ENCODE results near the gene FSD2.
"Not testable (repeated sequence)": the region's sequence is repeated elsewhere in the genome, so short reads cannot be mapped to it uniquely, and the experiment has no call there.

Gene FSD2

DNA sequence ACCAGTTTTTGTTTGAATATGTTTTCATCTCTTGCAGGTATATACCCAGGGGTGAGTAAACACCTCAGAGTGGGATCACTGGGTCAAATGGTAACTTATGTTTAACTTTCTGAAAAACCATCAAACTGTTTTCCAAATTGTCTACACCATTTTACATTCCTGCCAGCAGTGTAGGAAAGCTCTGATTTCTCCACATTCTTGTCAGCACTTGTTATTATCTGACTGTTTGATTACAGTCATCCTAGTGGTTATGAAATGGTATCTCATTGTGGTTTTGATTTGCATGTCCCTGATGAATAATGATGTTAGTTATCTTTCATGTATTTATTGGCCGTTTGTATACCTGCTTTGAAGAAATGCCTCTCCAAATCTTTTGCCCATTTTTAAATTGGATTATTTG, 13.8 kb downstream of the FSD2 start:
- DNase-seq (ENCODE audit: low read depth), result no peak

DNA sequence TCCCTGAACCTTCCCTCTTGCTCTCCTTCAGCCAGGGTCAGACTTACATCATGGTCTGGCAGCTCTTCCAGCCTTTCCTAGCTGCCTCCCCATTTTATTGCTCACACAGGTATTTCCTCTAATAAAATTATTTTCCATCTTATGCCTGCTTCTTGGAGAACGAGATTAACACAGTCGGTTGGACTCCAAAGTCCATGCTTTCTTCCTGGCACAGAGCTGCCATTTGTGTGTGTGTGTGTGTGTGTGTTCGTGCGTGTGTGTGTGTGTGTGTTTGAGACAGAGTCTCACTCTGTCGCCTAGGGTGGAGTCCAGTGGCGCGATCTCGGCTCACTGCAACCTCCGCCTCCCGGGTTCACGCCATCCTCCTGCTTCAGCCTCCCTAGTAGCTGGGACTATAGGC, 15.5 kb downstream of the FSD2 start:
- no peak for DNase-seq (ENCODE audit: low read depth)

DNA sequence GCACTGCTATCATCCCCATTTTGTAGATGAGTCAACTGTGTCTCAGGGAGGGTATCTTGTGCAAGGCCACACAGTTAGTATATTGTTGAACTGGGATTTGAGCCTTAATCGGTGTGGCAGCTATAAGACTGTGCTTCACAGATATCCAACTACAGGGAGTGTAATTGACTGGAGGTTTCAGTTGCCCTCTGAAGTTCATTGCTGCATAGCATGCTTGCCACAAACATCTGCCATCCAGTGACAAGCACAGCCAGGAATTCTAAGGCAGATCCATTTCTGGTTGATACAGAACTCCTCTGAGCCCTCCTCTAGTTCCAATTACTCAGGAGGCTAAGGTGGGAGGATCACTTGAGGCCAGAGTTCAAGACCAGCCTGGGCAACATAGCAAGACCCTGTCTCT, 16.4 kb downstream of the FSD2 start:
- peak; percentile 22 for DNase-seq (ENCODE audit: low read depth)

DNA sequence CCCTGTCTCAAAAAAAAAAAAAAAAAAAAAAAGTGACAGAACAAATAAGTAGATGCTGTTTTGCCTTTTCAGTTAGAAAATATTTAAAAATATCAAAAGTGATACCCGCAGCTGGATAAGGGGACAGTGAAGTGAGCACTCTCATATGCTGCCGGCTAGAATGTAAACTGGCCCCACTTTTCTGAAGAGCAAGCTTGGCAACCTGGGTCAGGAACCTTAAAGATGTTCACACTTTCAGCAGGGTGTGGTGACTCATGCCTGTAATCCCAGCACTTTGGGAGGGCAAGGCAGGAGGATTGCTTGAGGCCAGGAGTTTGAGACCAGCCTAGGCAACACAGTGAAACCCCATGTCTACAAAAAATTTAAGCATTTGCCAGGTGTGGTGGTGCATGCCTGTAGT, 17.4 kb downstream of the FSD2 start:
- no peak for DNase-seq (ENCODE audit: low read depth)

DNA sequence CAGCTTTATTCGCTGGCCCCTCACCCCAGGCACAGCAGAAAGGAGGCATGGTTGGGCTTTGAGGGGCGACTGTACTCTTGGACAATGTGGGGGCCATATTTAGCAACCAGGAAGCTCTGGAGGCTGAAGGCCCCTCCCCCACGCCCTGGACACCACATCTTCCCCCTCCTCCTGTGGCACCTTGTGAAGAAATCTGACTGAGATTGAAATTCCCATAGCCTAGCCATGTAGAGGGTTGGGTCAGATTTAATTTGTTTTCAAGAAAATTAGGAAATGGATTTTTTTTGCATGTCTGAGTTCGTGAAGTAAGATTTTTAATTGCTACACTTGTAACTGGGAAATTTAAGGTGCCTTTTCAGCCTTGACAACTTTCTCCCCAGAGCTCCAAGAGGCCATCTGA, 24.5 kb downstream of the FSD2 start:
- no peak for DNase-seq (ENCODE audit: low read depth)

DNA sequence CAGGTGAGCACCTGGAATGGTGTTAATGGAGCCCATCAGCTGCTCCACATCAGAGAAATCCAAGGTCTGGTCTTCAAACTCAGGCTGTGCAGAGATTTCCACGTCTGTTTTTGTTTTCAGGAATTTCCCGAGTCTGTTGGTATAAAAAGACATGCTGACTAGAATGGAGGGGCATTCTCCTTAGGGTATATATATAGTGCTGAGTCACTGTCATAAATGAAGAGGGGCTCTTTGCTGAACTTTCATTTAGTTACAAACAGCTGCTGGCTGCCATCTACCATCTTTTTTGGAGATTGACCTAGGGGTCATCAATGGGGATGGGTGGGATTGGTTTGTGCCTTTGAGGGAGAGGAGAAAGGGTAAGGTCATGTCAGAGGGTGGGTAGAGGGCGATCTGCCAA, 27.1 kb downstream of the FSD2 start:
- no peak for DNase-seq (ENCODE audit: low read depth)

DNA sequence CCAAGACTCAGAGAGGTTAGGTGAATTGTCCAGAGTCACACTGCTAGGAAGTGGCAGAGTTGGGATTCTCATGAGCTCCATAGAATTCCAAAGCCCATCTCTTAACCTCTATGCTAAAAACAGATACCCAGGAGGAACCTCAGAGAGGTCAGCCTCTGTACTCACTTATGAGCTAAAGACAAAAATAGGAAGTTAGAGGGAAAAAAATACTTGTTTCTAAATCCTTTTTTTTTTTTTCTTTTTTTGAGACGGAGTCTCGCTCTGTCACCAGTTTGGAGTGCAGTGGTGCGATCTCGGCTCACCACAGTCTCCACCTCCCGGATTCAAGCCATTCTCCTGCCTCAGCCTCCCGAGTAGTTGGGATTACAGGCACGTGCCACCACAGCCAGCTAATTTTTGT, 31.4 kb downstream of the FSD2 start:
- DNase-seq (ENCODE audit: low read depth), result no peak

DNA sequence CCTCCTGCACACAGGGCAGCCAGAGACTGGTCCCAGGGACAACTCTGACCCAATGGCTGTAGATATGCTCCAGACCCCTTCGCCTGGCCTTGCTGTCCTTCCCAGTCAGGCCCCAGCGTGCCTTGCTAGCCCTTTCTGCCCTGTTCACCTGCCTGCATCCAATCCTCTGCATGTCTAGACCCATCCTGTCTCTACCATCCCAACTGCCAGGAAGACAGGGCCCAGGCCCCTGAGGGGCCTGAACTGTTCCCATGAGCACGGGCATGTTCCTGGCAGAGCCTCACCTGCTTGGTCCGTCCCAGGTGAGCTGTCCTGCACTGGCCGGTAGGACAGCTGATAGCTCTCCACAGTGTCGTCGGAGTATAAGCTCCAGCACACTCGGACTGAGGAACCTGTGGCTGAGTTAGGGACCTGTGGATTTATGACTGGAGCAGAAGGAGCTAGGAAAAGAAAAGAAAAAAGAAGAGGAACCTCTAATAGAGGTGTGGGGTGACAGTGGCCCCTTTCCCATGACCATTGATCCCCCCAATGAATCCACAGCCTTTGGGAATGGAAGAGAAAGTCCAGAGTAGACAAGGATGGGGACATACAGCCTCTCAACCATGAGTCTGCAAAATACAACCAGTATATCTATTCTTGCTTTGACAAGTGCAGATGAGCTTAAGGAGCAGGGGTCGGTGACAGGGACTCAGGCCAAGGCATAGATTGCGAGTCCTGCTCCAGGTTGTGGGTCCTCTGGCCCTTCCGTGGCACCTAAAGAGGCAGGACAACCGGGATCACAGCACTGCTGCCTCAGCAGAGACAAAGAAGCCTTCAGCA, 33.9 kb downstream of the FSD2 start:
- no peak for DNase-seq (ENCODE audit: low read depth)

DNA sequence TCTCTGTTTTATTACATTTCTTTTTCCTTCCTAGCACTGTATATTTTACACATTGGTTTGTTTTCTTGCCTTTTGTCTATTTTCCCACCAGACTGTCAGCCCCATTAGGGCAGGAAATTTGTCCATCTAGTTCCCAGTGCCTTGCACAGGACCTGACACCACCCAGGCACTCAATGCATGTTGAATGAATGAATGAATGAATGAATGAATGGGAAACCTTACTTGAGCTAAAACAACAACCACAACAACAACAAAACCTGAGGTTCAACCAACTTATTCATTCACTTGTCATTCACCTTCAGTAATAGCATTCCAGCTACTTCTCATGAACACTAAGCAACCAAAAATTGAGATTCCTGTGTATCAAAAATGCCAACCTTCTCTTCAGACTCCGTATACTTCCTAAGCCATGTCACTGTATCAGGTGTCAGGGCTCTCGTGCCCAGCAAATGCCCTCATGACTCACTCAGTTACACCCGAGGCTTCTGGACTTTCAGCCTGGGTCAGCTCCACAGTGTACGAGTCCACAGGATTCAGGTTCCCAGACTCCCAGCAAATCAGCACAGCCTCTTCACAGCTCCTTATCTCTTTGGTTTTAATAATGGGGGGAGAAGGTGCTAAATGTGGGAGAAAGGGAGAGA, 37.3 kb downstream of the FSD2 start:
- DNase-seq (ENCODE audit: low read depth), result peak; percentile 51

DNA sequence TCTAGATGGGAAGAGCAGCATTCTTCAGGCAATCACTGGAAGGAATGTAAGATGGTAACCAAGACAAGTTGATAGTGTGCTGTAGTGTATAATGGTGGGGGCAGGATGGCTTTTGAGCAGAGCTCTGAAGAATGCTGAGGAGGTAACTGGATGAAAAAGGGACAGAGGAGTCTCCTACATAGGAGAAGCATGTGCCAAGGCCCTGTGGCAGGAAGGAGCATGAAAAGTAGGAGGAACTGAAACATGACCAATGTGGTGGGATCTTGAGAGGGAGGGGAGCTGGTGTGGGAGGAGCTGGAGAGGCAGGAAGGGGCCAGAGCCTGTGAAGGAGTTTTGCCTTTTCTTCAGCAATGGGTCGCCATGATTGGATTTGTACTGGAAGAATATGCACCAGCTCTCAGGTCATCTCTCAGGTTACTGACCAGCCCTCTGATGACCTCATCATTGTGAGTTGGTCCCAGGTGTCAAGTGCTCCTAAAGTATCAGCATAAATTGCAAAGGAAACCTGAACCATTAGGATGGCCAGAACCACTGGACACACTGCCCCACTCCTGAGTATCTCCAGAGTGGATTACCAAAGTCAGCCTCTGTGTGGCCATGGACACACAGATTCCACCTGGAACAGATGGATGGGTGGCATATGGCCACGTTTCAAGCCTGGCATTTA, 38.6 kb downstream of the FSD2 start:
- no peak for DNase-seq (ENCODE audit: low read depth)

DNA sequence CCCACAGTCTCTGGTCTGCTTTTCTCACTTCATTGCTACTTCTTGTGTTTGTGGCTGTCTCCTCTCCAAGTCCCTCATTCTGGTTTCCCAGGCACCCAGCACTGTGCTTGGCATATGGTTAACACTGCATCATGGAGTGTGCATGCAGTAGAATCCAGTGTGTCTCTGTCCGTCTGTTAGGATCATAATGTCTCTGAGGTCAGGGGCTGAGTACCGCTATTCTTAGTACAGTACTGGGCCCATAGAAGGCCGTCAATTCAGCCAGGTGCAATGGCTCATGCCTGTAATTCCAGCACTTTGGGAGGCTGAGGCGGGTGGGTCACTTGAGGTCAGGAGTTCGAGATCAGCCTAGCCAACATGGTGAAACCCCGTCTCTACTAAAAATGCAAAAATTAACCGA, 39.7 kb downstream of the FSD2 start:
- DNase-seq (ENCODE audit: low read depth), result not testable (repeated sequence)

DNA sequence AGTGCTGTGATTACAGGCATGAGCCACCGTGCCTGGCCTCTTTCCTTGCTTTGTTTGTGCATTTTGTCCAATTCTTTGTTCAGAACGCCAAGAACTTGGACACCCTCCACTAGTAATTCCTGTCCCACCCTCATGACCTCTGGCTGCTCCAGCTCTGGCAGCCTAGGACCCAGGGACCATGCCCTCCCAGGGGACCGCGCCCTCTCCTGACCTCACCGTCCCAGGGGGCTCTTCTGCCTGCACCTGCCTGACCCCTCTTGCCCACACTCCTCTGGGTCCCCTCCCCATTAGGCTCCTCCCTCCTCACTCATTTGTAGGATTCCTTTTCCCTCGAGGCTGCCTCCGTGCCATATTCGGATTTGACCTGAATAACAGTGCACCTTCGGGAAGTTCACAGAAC, 41.1 kb downstream of the FSD2 start:
- DNase-seq (ENCODE audit: low read depth), result no peak

DNA sequence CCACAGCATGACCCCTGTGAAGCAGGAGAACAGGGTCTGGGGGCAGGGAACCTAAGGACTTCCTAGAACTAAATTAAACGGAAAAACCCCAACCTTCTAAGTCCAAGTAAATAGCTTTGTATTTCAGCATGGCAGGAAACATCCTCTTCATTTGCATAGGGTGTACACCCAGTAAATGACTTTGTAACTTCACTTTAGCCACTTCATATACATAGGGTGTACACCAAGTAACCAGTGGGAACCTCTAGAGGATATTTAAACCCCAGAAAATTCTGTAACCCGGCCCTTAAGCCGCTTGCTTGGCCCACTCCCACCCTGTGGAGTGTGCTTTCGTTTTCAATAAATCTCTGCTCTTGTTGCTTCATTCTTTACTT, 41.8 kb downstream of the FSD2 start:
- DNase-seq (ENCODE audit: low read depth), result no peak

DNA sequence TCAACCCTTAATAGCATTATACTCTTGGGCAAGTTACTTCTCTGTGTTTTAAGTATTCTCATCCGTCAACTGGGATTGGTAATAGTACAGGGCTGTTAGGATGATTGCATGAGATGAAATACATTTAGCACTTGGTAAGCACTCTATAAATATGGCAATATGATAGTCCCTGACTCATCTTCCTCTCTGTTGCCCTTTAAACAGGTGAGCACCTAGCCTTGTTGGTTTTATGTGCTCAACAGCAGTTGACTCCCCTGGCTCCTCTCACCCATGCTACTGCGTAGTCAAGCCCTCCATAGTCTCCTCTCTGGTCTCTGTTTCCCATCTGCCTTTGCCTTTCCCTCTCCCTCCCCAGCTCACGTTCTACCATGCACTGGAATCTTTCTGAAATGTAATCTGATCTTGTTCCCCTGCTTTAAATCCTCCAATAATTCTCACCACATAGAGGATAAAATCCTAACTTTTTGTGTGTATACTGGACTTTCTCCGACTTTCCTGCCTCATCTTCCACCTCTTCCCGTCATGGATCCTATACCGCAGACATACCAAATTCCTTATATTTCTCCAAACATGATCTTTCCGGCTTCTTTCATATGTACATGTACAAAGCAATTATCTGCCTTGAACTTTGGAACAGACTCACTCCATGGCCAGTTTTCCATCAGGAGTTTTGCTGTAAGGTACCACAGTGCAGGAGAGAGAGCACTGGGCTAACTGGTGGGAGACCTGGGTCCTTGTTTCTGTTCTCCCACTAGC, 42.3 kb downstream of the FSD2 start:
- no peak for DNase-seq (ENCODE audit: low read depth)

DNA sequence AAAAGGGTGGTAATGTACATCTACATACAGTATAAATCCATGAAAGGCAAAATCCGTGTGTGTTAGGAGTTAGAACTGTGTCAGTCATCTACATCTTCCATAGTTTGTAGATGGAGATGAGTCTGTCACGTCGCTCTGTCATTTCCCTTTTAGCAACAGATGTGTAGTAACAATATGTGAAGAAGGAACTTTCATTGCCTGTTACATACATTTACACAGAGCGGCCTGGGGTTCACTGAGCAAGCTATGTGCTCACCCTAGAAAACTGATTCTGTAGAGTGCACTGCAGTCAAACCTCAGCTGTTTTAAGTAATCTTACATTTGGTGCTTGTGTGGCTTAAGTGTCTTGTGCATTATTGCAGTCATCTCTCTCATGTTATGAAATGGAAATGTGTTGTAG, 54.6 kb downstream of the FSD2 start:
- DNase-seq (ENCODE audit: low read depth), result no peak

DNA sequence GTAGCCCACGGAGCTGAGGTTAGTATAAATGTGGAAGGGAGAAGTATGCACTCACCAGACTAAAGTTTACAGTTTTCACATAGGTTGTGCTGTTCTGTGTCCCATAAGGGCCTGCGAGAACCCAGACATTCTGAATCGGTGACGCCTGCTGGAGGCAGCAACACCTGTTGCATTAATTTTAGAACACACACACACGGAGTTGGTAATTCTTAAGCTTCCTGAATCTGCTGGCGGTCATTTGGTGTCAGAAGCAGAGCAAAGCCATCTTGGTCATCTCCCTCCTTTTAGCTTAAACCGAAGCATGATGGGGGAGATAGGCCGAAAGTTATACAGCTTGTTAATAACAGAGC, 55.1 kb downstream of the FSD2 start:
- peak; percentile 35 for DNase-seq (ENCODE audit: low read depth)

DNA sequence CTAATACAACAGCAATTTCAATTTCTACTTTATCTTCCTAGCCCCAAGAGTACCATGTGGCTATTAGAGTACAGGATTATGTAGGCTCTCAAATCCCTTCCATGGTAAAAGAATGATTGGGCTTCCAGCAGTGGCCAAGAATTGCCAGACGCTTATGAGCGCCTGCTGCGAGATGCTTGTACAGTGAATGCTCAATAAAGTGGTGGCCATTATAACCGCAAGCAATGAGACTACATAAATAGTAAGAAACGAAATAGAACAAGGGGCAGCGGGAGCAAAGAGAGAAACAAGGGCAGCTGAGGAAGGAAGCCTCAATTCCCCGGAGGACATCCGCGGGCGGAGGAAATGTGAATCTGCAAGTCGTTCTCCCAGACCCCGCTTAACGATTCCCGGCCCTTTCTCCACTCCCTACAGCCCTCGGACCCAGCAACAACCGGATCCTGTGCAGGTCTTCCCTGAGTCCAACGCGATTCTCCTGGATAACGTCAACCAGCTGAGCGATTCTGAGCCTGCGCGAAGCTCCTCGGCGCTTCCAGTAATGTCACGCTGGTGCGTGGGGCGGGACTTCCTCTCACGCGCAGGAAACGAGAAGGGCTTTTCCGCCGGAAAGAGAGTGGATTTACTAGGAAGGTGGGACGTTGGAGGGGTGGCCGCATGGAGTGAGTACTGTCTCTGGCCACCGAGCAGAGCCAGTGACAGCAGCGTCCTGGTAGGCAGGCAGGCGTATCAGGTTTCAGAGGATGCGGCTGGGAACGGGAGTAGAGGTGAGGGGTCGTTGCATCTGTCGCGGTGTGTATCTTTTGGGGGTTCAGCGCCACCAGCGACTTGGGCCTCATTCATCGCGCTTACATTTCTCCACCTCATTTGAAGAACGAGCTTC, 55.7 kb downstream of the FSD2 start:
- DNase-seq (ENCODE audit: low read depth), result peak; percentile 98

DNA sequence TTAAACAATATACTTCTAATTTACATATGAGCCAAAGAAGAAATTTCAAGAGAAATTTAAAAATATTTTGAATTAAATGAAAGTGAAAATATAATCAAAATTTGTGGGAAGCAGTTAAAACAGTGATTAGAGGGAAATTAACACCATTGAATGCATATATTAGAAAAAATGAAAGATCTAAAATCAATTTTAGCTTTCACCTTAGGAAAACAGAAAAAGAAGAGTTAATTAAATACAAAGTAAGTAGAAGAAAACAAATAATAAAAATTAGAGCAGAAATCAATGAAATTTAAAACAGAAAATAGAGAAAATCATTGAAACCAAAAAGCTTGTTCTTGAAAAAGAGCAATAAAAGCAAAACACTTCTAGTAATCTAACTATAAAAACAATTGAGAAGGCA, 57.6 kb downstream of the FSD2 start:
- no peak for DNase-seq (ENCODE audit: low read depth)

DNA sequence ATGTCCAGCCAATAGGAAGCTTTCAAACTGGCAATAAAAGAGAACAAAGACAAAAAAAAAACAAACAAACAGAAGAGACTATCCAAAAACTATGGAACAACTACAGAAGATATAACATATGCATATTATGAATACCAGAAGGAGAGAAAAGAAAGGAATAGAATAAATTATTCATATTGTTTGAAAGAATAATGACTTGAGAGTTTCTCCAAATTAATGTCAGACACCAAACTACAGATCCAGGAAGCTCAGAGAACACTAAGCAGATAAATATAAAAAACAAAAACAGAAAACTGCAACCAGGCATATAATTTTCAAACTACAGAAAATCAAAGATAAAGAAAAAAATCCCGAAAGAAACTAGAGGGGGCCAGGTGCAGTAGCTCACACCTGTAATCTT, 62.1 kb downstream of the FSD2 start:
- DNase-seq (ENCODE audit: low read depth), result no peak

DNA sequence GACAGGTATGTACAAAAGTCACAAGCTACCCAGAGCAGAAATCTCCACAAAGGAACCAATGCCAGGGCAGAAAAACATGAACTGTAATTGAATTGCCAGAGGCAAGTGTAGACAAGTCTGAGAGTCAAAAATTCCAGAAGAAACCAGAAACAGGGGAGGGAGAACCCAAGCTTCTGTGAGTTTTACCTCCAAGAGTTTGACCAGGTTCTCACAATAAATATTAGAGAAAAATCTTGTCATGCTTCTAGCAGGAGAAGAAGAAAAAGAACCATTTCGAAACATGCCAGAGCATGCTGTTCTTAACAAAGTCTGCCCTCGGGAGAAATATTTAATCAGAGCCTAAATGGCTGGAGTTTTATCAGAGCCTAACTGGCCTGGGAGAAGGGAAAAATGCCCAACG, 63.7 kb downstream of the FSD2 start:
- peak; percentile 12 for DNase-seq (ENCODE audit: low read depth)

DNA sequence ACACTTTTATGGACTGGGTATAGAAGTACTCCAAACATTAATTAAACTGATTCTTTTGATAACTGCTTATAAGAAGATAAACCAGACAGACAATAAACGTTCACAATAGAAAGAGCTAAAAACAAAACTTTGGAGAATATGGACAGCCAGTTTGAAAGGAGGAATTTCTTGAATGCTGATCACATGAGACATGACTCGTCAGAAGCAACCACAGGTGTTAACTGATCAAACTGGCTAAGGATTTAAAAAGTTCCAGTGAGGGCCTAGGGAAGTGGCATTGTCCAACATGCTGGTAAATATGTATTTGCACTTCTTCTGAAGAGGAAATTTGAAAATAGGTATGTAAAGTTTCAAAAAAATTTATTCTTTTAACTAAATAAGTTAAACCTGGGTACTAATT, 66.8 kb downstream of the FSD2 start:
- DNase-seq (ENCODE audit: low read depth), result peak; percentile 44

DNA sequence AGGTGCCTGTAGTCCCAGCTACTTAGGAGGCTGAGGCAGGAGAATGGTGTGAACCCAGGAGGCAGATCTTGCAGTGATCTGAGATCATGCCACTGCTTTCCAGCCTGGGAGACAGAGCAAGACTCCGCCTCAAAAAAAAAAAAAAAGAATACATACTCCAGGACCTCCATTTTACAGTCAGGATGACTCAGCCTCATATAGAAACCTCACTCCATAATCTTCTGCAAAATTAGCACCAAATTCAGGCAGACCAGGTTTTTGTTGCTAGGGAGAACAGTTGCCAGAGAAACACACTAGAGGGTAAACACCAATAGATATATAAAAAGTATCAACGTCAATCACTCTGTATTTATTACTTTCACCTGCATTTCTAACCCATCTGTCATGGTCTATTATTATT, 67.9 kb downstream of the FSD2 start:
- peak; percentile 22 for DNase-seq (ENCODE audit: low read depth)

All from iris pigment epithelial cell (primary cell).